ENCODE data around the gene BRD3.
"Not testable (repeated sequence)": the region's sequence is repeated elsewhere in the genome, so short reads cannot be mapped to it uniquely, and the experiment has no call there.

- TF ChIP-seq EMX1 (CRISPR knock-in tag; IDR thresholded peaks at IDR 0.05); CTCF (IDR thresholded peaks at IDR 0.05); SP1 (CRISPR knock-in tag; conservative IDR thresholded peaks at IDR 0.05); CREB1 (CRISPR knock-in tag; IDR thresholded peaks at IDR 0.05): not testable (repeated sequence)
- TF ChIP-seq, protein P1, sequence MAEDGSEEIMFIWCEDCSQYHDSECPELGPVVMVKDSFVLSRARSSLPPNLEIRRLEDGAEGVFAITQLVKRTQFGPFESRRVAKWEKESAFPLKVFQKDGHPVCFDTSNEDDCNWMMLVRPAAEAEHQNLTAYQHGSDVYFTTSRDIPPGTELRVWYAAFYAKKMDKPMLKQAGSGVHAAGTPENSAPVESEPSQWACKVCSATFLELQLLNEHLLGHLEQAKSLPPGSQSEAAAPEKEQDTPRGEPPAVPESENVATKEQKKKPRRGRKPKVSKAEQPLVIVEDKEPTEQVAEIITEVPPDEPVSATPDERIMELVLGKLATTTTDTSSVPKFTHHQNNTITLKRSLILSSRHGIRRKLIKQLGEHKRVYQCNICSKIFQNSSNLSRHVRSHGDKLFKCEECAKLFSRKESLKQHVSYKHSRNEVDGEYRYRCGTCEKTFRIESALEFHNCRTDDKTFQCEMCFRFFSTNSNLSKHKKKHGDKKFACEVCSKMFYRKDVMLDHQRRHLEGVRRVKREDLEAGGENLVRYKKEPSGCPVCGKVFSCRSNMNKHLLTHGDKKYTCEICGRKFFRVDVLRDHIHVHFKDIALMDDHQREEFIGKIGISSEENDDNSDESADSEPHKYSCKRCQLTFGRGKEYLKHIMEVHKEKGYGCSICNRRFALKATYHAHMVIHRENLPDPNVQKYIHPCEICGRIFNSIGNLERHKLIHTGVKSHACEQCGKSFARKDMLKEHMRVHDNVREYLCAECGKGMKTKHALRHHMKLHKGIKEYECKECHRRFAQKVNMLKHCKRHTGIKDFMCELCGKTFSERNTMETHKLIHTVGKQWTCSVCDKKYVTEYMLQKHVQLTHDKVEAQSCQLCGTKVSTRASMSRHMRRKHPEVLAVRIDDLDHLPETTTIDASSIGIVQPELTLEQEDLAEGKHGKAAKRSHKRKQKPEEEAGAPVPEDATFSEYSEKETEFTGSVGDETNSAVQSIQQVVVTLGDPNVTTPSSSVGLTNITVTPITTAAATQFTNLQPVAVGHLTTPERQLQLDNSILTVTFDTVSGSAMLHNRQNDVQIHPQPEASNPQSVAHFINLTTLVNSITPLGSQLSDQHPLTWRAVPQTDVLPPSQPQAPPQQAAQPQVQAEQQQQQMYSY (CRISPR knock-in tag; IDR thresholded peaks at IDR 0.05) = not testable (repeated sequence)
Measured at GRCh38 chr9:133988771-133989170, 79.1 kb downstream of the BRD3 start.
